HG03575 (cell line): Measurements from ENCODE around the gene TM2D3.
A peak's percentile ranks its signal among the peaks of the same experiment; 100 is the strongest.
"Not testable (repeated sequence)": the region's sequence is repeated elsewhere in the genome, so short reads cannot be mapped to it uniquely, and the experiment has no call there.

Source experiments
- ATAC-seq: cut with Tn5 transposase; IDR thresholded peaks from one replicate; pipeline ENCODE4 v1.9.1; 2021; ENCODE audit not compliant: unreplicated experiment, insufficient number of reproducible peaks, low FRiP score; ENCODE audit errors: extremely low read depth

Gene TM2D3

DNA sequence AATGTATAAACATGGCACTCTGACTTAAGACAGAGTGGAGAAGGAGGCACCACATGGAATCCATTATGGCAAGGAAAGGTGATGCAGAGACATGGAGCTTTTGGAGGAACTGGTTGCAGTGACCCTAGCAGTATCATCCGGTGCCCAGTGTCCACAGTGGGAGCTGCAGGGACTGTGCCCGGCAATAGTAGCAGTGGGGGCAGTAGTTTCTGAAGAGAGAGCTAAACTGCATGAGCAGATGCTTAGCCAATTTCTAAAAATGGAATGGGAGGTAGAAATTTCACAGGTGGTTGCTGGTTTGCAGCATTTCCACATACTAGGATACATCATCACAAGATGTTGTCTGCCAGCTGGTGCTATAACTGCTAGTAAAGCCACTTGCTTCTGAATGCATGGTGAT, 7.8 kb upstream of the TM2D3 start:
- no peak for ATAC-seq

GRCh38 chr15:101657968-101658784, 6.0 kb upstream of the TM2D3 start:
- no peak for ATAC-seq

GRCh38 chr15:101657171-101657570, 5.0 kb upstream of the TM2D3 start:
- no peak for ATAC-seq

DNA sequence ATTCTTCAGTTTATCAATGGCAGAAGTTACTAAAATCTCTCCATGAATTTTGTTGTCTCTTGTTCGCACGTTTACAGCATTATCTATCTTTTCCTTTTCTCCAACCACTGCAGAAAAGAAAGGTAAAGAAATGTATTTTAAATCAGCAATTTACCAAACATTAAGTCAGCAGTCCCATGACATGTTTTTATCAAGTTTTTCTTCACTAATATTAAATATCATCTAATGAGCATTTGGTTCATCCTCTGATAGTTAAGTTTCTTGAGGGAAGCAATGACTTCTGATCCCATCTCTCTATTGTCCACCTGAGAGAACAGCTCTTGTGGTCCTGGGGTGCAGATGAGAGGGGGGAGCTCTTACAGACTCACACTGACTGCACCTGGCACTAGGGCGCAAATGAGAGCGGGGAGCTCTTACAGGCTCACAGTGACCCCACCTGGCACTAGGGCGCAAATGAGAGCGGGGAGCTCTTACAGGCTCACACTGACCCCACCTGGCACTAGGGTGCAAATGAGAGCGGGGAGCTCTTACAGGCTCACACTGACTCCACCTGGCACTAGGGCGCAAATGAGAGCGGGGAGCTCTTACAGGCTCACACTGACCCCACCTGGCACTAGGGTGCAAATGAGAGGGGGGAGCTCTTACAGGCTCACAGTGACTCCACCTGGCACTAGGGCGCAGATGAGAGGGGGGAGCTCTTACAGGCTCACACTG, 2.6 kb upstream of the TM2D3 start:
- not testable (repeated sequence) for ATAC-seq

DNA sequence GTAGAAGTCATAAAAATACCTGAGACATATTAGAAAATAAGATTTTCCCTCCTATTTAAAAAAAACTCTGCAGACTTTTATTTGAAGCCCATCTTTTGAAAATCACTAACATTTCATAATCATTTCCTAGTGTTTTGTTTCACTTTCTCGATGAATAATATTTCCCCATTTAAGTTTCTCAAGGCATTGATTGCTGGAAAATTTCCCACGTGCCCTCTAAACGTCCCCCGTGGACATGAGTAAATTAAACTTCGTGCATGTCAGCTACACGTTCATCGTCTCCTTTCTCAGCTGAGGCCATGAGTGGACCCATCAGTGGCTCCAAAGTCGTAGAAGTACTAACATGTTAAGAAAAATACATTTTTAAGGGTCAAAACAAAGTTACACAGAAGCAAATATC, 2.0 kb upstream of the TM2D3 start:
- ATAC-seq = no peak

DNA sequence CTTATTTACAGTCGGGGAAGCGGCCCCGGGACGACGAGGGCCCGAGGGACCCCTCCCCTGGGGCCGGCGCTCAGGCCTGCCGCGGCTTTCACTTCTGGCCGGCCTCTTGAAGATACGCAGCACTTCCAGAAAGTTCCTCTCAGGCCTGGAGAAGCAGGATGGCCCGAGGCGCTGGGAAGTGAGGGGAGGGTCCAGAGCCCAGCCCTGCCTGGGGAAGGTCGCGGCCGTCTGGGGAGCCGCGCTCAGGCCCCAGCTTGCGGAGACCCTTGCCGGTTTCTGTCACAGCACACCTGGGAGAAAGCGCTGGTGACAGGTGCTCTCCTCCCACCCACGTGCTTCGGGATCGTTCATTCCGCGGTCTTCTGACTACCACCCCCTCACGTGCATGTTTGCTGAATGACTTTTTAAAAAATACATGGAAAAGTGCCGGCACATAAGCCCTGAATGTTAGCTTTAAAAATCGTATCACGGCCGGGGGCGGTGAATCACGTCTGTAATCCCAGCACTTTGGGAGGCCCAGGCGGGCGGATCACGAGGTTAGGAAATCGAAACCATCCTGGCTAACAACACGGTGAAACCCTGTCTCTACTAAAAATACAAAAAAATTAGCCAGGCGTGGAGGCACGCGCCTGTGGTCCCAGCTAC, 727 bp upstream of the TM2D3 start:
- no peak for ATAC-seq

DNA sequence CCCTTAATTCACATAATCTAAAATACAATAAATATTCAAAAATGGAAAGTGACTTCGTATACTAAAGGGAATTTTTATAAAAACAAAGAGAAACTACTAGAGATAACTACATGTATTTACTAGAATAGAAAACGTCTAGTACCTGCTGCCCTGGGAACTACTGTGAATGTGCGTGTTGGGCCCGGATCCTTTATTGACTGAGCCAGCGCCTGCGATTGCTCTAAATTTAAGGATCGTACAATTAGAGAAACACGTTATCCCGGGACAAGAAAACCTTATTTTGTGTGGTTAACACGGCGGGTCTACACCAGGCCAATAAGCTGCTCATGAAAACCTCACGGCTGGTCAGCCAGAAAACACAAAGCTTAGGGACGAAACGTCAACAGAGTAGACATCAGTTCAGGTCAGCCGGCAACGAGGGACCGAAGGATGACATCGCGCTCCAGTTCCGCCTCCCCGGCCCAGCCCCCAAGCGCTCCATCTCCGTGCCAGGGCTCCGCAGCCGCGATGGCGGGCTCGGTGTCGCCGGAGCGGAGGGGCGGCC, 555 bp downstream of the TM2D3 start:
- peak; percentile 17 for ATAC-seq

DNA sequence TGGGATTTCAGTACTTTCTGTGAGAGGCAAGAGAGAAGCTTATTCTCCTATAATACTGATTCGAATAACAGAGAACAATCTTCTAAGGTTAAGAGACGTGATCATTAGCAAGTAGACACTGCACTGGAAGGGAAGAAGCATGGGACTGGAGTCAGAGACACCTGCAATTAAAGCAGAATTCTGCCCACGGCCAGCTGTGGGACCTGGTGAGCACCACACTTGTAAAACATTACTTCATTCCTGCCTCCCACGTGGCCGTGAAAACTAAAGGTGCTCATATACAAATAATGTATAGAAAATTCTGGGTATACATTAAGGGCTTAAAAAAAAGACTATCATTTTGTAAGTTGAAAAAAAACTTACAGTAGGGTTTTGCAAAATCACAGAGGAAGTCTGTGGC, 2.0 kb downstream of the TM2D3 start:
- no peak for ATAC-seq

DNA sequence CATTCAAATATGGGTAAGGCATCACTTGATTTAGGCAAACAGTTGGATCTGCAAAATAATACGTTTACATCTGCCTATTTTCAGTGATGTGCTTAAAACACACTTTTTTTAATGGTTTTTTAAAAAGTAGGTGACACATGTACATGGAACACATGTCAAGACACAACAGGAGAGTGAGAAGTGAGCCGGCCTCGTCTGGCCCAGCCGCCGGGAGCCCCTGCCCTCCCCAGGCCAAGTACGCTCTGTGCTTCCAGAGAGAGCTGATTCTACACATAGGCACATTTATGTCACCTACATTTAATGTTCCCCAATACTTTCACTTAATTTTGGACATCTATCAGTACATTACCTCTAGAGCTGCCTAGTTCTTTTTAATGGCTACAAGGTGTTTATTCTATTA, 3.8 kb downstream of the TM2D3 start:
- ATAC-seq = no peak

GRCh38 chr15:101647251-101647650, 4.9 kb downstream of the TM2D3 start:
- no peak for ATAC-seq

DNA sequence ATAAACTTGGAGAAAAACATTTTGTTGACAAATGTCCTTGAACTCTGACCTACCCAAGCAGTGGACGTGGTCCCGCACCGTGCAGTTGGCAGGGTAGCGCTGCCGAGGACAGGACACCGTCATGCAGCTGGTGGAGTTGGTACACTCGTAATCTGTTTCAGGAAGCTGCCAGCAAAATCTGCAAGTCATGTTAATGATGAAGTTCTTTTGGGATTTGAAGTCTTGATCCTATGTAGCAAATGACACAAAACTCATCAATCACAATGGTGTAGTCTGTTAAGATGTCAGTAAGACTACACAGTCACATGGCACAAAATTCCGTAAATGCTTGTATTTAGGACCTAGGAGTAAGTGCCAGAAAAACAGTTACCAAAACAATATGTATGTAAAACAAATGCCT, 5.5 kb downstream of the TM2D3 start:
- ATAC-seq = no peak

DNA sequence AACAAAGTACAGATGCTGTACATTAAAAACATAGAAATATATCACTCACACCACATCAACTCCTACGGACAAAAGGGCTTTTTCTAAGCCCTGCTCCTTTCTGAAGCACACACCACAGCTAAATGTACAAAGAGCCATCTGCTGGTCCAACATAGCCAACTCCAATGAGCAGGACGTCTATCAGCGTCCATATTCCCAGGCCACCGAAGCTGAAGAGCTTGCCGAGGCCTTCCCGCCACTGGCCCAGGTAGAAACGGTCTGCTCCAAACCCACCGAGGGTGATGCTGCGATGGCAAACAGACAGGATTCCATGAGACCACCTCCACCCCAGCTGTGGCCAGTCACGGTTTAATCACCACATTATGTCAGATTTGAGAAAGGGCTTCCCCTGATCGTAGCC, 9.8 kb downstream of the TM2D3 start:
- ATAC-seq = no peak

DNA sequence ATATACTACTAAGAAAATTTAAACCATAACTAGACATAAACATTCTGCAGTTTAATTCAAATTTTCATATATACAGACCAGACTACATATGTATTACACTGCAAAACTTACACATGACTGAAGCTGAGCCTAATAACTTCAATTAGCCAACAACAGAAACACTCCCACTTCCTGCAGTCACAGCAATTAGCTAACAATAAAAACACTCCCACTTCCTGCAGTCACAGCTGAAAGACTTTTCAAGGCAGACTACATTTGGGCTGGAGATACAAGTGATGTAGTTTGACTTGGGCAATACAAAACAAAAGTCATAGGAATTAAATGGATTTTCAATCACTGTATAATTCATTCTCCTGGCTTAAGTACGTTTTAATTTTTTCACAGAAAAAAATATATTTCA, 10.3 kb downstream of the TM2D3 start:
- no peak for ATAC-seq

DNA sequence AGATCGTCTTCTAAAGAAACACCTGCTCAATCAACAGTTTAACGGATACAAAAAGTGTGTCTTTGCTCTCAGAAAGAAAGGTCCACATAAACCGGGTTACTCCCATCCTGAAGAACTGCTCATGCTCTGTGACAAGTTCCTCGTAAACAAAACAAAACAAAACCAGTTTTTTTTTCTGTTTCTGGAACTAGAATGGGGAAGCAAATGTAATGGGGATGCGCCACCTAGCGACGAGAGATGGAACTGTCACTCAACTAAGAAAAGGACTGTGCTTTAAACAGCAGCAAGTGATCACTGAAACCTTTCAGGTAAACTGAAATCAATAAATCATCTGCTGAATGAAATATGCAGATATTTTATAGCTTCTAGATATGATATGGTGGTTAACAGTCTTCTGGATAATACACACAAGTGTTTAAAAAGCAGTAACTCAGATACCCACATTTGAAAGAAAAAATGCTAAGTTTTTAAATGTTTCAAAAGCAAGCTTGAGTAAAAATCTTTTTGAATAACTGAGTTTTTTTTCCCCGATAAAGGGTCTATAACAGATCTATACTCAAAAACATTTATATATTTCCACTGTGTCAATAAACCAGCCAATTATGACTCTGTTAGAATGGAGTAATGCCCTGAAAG, 10.9 kb downstream of the TM2D3 start:
- no peak for ATAC-seq

DNA sequence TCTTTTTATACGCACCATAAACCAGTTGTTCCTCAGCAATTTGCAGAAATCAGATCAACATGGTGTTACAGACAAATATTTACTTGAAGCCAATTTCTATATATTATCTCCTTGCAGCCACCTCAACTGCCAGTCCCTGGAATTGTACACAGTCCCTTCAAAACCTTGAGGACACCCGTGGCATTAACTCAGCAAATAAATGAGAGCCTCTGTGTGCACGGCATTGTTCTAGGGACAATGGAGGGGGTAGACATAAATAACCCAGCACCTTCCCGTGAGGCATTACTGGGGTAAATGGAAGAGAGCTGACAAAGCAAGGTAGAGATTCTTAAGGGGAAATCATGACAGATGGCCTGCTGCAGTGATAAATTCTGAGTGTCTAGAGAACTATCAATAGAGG, 12.5 kb downstream of the TM2D3 start:
- ATAC-seq = no peak

DNA sequence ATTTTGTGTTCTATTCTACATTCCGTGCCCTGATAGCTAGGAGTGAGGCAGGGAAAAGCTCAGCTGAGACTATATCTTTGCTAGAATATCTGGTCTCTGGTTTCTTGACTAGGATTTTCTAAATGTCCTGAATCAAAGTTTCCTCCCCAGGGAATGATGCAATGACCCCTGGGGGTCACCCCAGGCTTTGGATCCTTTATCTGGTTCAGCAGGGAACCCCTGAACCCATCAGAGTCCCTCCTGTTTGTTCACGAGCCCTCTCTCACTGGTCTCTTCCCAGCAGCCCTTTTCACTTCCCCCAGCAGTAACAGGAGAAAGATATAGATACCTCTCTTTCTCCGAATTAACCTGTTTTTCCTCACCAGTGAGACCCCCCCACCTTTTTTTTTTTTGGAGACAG, 14.3 kb downstream of the TM2D3 start:
- no peak for ATAC-seq

- no peak for ATAC-seq
Measured at GRCh38 chr15:101637516-101637915, 14.7 kb downstream of the TM2D3 start.

GRCh38 chr15:101637038-101637437, 15.1 kb downstream of the TM2D3 start:
- no peak for ATAC-seq

GRCh38 chr15:101635944-101636727, 16.0 kb downstream of the TM2D3 start:
- no peak for ATAC-seq
